ENCODE measurements around the gene ZNF768. TPM values are rescaled to one million over a fixed set of nuclear protein-coding genes. Genes with fewer than 3 reads are reported as not detected.

Gene ZNF768
- total and polyA plus RNA-seq, 2 of the 13 experiments (the other 11 are each of a cell fraction or from before 2014, with no cell fraction given): 26.7 to 34.4 TPM

GRCh38 chr16:30557957-30558788, 31.8 kb upstream of the ZNF768 start, which contains the start of gene ZNF764 (continued):
- TF ChIP-seq ZNF720 (CRISPR knock-in tag; IDR thresholded peaks at IDR 0.05): no peak
- TF ChIP-seq, protein P1, sequence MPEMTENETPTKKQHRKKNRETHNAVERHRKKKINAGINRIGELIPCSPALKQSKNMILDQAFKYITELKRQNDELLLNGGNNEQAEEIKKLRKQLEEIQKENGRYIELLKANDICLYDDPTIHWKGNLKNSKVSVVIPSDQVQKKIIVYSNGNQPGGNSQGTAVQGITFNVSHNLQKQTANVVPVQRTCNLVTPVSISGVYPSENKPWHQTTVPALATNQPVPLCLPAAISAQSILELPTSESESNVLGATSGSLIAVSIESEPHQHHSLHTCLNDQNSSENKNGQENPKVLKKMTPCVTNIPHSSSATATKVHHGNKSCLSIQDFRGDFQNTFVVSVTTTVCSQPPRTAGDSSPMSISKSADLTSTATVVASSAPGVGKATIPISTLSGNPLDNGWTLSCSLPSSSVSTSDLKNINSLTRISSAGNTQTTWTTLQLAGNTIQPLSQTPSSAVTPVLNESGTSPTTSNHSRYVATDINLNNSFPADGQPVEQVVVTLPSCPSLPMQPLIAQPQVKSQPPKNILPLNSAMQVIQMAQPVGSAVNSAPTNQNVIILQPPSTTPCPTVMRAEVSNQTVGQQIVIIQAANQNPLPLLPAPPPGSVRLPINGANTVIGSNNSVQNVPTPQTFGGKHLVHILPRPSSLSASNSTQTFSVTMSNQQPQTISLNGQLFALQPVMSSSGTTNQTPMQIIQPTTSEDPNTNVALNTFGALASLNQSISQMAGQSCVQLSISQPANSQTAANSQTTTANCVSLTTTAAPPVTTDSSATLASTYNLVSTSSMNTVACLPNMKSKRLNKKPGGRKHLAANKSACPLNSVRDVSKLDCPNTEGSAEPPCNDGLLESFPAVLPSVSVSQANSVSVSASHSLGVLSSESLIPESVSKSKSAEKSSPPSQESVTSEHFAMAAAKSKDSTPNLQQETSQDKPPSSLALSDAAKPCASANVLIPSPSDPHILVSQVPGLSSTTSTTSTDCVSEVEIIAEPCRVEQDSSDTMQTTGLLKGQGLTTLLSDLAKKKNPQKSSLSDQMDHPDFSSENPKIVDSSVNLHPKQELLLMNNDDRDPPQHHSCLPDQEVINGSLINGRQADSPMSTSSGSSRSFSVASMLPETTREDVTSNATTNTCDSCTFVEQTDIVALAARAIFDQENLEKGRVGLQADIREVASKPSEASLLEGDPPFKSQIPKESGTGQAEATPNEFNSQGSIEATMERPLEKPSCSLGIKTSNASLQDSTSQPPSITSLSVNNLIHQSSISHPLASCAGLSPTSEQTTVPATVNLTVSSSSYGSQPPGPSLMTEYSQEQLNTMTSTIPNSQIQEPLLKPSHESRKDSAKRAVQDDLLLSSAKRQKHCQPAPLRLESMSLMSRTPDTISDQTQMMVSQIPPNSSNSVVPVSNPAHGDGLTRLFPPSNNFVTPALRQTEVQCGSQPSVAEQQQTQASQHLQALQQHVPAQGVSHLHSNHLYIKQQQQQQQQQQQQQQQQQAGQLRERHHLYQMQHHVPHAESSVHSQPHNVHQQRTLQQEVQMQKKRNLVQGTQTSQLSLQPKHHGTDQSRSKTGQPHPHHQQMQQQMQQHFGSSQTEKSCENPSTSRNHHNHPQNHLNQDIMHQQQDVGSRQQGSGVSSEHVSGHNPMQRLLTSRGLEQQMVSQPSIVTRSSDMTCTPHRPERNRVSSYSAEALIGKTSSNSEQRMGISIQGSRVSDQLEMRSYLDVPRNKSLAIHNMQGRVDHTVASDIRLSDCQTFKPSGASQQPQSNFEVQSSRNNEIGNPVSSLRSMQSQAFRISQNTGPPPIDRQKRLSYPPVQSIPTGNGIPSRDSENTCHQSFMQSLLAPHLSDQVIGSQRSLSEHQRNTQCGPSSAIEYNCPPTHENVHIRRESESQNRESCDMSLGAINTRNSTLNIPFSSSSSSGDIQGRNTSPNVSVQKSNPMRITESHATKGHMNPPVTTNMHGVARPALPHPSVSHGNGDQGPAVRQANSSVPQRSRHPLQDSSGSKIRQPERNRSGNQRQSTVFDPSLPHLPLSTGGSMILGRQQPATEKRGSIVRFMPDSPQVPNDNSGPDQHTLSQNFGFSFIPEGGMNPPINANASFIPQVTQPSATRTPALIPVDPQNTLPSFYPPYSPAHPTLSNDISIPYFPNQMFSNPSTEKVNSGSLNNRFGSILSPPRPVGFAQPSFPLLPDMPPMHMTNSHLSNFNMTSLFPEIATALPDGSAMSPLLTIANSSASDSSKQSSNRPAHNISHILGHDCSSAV (CRISPR knock-in tag; IDR thresholded peaks at IDR 0.05; ENCODE audit: borderline replicate concordance): peak; percentile 60; the same call in 1 of the 2 replicates
- TF ChIP-seq HNF4G (IDR thresholded peaks at IDR 0.05; ENCODE audit: borderline replicate concordance, low read depth, low read length): peak; percentile 97
- TF ChIP-seq HNF4G (CRISPR knock-in tag; IDR thresholded peaks at IDR 0.05; ENCODE audit: borderline replicate concordance, low read depth): peak; percentile 85
- no peak for TF ChIP-seq NBN (conservative IDR thresholded peaks at IDR 0.05)
- TF ChIP-seq THAP8 (CRISPR knock-in tag; IDR thresholded peaks at IDR 0.05; ENCODE audit: borderline replicate concordance): peak; percentile 71
- TF ChIP-seq ZSCAN25 (CRISPR knock-in tag; IDR thresholded peaks at IDR 0.05): 0 out of 2 replicates have a peak, but pooled peaks have one; percentile 25
- TF ChIP-seq SMAD3 (CRISPR knock-in tag; IDR thresholded peaks at IDR 0.05): peak; percentile 22; the same call in 1 of the 2 replicates
- TF ChIP-seq PHB2 (IDR thresholded peaks at IDR 0.05; ENCODE audit: partially characterized antibody): no peak
- no peak for TF ChIP-seq ZSCAN12 (CRISPR knock-in tag; IDR thresholded peaks at IDR 0.05)
- TF ChIP-seq PCBP1 (IDR thresholded peaks at IDR 0.05; ENCODE audit: borderline replicate concordance, low read depth, low read length): peak; percentile 25; the same call in 1 of the 2 replicates
- TF ChIP-seq KDM4B (CRISPR knock-in tag; IDR thresholded peaks at IDR 0.05): peak; percentile 49; the same call in 1 of the 2 replicates
- TF ChIP-seq ZBTB7A (CRISPR knock-in tag; IDR thresholded peaks at IDR 0.05): peak; percentile 58; the same call in 1 of the 2 replicates
- TF ChIP-seq ZNF552 (CRISPR knock-in tag; IDR thresholded peaks at IDR 0.05; ENCODE audit: borderline replicate concordance): no peak; the same call in 1 of the 2 replicates
- no peak for TF ChIP-seq ZNF672 (CRISPR knock-in tag; IDR thresholded peaks at IDR 0.05)
- TF ChIP-seq, protein P2, sequence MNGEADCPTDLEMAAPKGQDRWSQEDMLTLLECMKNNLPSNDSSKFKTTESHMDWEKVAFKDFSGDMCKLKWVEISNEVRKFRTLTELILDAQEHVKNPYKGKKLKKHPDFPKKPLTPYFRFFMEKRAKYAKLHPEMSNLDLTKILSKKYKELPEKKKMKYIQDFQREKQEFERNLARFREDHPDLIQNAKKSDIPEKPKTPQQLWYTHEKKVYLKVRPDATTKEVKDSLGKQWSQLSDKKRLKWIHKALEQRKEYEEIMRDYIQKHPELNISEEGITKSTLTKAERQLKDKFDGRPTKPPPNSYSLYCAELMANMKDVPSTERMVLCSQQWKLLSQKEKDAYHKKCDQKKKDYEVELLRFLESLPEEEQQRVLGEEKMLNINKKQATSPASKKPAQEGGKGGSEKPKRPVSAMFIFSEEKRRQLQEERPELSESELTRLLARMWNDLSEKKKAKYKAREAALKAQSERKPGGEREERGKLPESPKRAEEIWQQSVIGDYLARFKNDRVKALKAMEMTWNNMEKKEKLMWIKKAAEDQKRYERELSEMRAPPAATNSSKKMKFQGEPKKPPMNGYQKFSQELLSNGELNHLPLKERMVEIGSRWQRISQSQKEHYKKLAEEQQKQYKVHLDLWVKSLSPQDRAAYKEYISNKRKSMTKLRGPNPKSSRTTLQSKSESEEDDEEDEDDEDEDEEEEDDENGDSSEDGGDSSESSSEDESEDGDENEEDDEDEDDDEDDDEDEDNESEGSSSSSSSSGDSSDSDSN (CRISPR knock-in tag; IDR thresholded peaks at IDR 0.05): peak; percentile 93
- TF ChIP-seq RFX3 (CRISPR knock-in tag; IDR thresholded peaks at IDR 0.05): peak; percentile 60; the same call in 1 of the 2 replicates
- TF ChIP-seq PLRG1 (conservative IDR thresholded peaks at IDR 0.05): no peak
- TF ChIP-seq KLF9 (CRISPR knock-in tag; IDR thresholded peaks at IDR 0.05; ENCODE audit: low read depth): no peak; the same call in 1 of the 2 replicates

Measured in HepG2 (cell line).